Measurements from ENCODE around the gene CNTNAP5.

CNTNAP5 gene

GRCh38 chr2:124162256-124162655, 137.2 kb downstream of the CNTNAP5 start:
- no peaks in the 10 kb centered on the region for H3K36me3 Mint-ChIP-seq
- H3K27ac Mint-ChIP-seq = no peak overlapping the region
- H3K4me3 Mint-ChIP-seq = no peak overlapping the region
- DNase-seq (ENCODE audit: low spot score in 2 of 2) (no peak), ATAC-seq (no peak)
- H3K9me3 Mint-ChIP-seq = peaks cover 14% of the 10 kb centered on the region
- no peaks in the 10 kb centered on the region for H3K4me1 Mint-ChIP-seq

- ATAC-seq = no peak
- no peak for DNase-seq (ENCODE audit: low spot score in 2 of 2)
- Mint-ChIP-seq H3K4me1 (no peaks in the 10 kb centered on the region), H3K27ac (no peak overlapping the region), H3K4me3 (no peak overlapping the region), H3K36me3 (no peaks in the 10 kb centered on the region), H3K9me3 (peaks cover 17% of the 10 kb centered on the region)
Measured at GRCh38 chr2:124163840-124164239, 138.8 kb downstream of the CNTNAP5 start.

DNA sequence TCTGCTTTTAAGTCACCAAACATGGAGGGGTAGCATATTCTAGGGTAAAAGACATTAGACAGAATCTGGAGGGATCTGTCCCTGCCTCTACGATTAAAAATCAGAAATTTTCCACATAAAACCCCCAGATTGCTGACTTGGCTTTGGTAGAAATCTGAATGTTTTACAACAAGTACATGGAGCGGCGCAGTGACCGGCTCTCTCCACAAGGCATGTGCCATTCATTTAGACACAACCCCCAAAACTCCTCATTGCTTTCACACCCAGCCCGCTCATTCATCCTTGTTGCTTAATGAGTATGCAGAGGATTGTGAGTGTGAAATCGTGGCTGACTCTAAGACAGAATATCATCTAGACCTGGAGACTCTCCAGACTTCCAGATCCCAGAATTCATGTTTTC, 140.6 kb downstream of the CNTNAP5 start:
- H3K27ac Mint-ChIP-seq = no peak overlapping the region
- H3K4me1 Mint-ChIP-seq = no peaks in the 10 kb centered on the region
- H3K4me3 Mint-ChIP-seq = no peak overlapping the region
- H3K36me3 Mint-ChIP-seq = no peaks in the 10 kb centered on the region
- ATAC-seq (no peak), DNase-seq (ENCODE audit: low spot score in 2 of 2) (no peak)
- H3K9me3 Mint-ChIP-seq = peaks cover 21% of the 10 kb centered on the region

DNA sequence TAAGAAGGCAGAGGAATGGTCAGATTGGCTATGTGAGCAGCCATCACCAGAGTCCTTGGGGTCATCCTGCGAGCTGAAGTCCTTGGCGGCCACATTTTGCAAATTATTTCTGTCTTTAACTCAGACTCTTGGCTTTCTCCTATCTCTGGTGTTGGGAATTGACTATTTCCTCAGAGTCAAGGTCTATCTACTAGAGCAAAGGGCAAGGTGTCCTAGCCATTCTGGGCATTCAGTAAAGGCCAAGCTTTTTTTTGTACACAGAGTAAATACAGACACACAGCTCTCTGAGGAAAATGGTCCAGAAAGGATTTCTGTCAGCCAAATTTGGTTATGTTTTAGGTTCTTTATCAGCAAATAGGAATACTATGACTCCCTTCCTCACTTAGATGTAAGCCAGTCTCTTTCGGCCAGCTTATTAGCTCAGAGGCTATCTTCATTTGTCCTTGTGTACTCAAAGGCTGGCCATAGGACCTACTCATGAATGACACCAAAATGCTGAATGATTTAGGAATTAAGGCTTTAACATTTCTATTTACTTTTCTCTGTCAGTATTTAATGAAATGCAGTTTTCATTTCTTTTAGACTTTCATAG, 146.5 kb downstream of the CNTNAP5 start:
- no peak overlapping the region for H3K4me3 Mint-ChIP-seq
- no peak overlapping the region for H3K27ac Mint-ChIP-seq
- H3K9me3 Mint-ChIP-seq = peaks cover 22% of the 10 kb centered on the region
- DNase-seq (ENCODE audit: low spot score in 2 of 2) (no peak), ATAC-seq (no peak)
- no peaks in the 10 kb centered on the region for H3K4me1 Mint-ChIP-seq
- no peaks in the 10 kb centered on the region for H3K36me3 Mint-ChIP-seq

DNA sequence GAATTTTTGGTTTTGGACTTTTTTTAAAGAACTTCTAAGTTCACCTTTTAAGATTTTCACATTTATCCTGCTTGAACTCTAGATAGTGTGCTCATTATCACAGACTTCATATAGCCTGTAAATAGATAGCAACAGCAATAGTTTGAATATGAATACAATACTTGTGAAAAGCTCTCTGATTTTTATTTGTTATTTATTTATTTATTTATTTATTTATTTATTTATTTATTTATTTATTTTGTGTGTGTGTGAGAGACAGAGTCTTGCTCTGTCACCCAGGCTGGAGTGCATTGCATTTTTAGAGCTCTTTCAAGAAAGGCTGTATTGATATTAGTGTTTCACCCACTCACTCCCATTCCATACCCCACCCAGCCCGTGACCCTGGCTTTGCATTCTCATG, 153.6 kb downstream of the CNTNAP5 start:
- Mint-ChIP-seq H3K27ac (no peak overlapping the region), H3K36me3 (no peaks in the 10 kb centered on the region), H3K4me1 (no peaks in the 10 kb centered on the region), H3K9me3 (peaks cover 10% of the 10 kb centered on the region), H3K4me3 (no peak overlapping the region)
- DNase-seq (ENCODE audit: low spot score in 2 of 2) (no peak), ATAC-seq (no peak)

DNA sequence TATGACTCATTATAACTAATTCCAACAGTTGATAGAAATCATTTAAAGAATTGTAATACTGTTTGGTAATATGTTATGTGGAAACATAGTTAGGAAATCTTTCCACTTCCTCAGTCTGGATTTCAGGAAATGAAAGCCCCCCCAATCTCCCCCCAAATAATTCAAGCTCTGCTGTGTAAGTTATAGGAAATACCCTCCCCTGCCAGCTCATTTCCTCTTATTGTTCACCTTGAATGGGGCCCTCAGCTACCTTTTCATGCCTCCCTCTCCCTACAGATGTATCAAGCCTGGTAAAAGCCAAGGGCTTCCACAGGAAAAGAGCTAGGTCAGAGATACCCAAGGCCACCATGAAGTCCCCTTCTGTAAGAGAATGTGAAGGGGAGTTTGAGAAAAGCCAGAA, 155.5 kb downstream of the CNTNAP5 start:
- no peaks in the 10 kb centered on the region for H3K36me3 Mint-ChIP-seq
- DNase-seq (ENCODE audit: low spot score in 2 of 2) (no peak), ATAC-seq (no peak)
- no peak overlapping the region for H3K27ac Mint-ChIP-seq
- H3K4me3 Mint-ChIP-seq = no peak overlapping the region
- H3K9me3 Mint-ChIP-seq = peaks cover 10% of the 10 kb centered on the region
- no peaks in the 10 kb centered on the region for H3K4me1 Mint-ChIP-seq

DNA sequence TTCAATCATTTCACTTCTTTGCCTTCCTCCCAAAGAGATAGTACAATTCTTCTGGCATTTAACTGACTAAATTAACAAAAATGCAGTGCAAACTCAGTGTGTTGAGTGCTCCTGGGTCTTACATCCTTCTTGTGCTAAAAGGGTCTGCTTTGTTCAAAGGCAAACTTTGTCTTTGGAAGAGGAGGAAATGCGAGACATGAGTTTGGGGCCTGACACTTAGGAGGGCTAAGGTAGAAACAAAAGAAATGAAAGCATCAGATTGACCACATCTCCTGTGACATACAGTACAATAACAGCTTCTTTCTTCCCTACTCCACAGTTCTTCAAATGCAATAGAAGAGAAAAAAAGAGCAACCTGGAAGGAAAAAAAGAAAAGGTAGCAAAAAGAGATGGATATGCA, 161.7 kb downstream of the CNTNAP5 start:
- no peak overlapping the region for H3K27ac Mint-ChIP-seq

DNA sequence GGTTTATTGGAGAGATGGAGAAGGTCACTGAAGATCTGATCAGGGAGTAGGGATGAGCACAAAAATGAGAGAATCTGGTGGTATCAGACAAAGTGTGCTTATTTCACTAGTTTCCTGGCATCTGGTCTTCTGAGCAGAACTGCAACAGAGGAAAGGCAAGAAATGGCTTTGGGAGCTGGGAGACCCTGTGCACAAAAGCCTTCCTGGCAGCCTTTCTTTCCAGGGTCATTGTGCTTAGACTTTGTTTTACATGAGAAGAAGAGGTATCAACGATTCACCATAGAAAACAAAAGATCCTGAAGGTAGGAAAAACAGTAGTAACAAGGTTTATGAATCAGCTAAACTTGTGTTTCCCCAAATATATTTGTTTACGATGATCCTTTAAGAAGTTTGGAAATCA, 162.9 kb downstream of the CNTNAP5 start:
- Mint-ChIP-seq H3K4me1 (no peaks in the 10 kb centered on the region), H3K36me3 (no peaks in the 10 kb centered on the region), H3K9me3 (peaks cover 16% of the 10 kb centered on the region), H3K4me3 (no peak overlapping the region), H3K27ac (no peak overlapping the region)
- DNase-seq (ENCODE audit: low spot score in 2 of 2) (no peak), ATAC-seq (no peak)

More for the DNA sequence above, 161.7 kb downstream of the CNTNAP5 start:
- ATAC-seq = no peak
- Mint-ChIP-seq H3K36me3 (no peaks in the 10 kb centered on the region), H3K4me1 (no peaks in the 10 kb centered on the region), H3K9me3 (peaks cover 11% of the 10 kb centered on the region), H3K4me3 (no peak overlapping the region)
- DNase-seq (ENCODE audit: low spot score in 2 of 2) = no peak

GRCh38 chr2:124193706-124194105, 168.6 kb downstream of the CNTNAP5 start:
- DNase-seq (ENCODE audit: low spot score in 2 of 2) (no peak), ATAC-seq (no peak)
- H3K4me3 Mint-ChIP-seq = no peak overlapping the region
- H3K27ac Mint-ChIP-seq = no peak overlapping the region
- H3K9me3 Mint-ChIP-seq = peaks cover 10% of the 10 kb centered on the region
- H3K4me1 Mint-ChIP-seq = no peaks in the 10 kb centered on the region
- H3K36me3 Mint-ChIP-seq = no peaks in the 10 kb centered on the region

- Mint-ChIP-seq H3K4me3 (no peak overlapping the region), H3K27ac (no peak overlapping the region)
- no peak for ATAC-seq
Measured at GRCh38 chr2:124201713-124202112, 176.6 kb downstream of the CNTNAP5 start.

GRCh38 chr2:124209441-124209840, 184.4 kb downstream of the CNTNAP5 start:
- Mint-ChIP-seq H3K36me3 (no peaks in the 10 kb centered on the region), H3K4me1 (no peaks in the 10 kb centered on the region), H3K27ac (no peak overlapping the region), H3K9me3 (peaks cover 14% of the 10 kb centered on the region), H3K4me3 (no peak overlapping the region)
- ATAC-seq (no peak), DNase-seq (ENCODE audit: low spot score in 2 of 2) (no peak)

More at GRCh38 chr2:124201713-124202112, 176.6 kb downstream of the CNTNAP5 start:
- no peak for DNase-seq (ENCODE audit: low spot score in 2 of 2)
- Mint-ChIP-seq H3K4me1 (no peaks in the 10 kb centered on the region), H3K9me3 (peaks cover 13% of the 10 kb centered on the region), H3K36me3 (no peaks in the 10 kb centered on the region)

DNA sequence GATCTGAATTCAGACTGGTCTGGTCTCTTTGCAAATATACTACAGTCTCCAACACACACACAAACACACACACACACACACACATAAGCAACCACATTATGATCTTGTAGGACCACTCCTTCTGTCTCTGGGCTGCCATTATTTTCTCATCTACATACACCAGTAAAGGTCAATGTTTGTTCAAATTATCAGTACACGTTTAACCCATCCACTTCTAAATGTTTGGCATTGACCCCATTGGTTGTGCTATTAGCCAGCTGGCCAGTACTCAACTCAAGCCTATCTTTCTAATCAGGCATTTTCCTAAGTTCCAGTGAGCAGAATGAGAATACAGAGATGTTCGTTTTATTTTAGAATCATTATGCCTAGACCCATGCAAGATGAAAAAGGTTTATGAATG, 186.4 kb downstream of the CNTNAP5 start:
- no peaks in the 10 kb centered on the region for H3K4me1 Mint-ChIP-seq
- no peak overlapping the region for H3K27ac Mint-ChIP-seq
- H3K9me3 Mint-ChIP-seq = peaks cover 11% of the 10 kb centered on the region
- H3K36me3 Mint-ChIP-seq = no peaks in the 10 kb centered on the region
- no peak for DNase-seq (ENCODE audit: low spot score in 2 of 2)
- ATAC-seq = no peak
- H3K4me3 Mint-ChIP-seq = no peak overlapping the region

GRCh38 chr2:124213977-124214587, 189.0 kb downstream of the CNTNAP5 start:
- no peak for DNase-seq (ENCODE audit: low spot score in 2 of 2)

DNA sequence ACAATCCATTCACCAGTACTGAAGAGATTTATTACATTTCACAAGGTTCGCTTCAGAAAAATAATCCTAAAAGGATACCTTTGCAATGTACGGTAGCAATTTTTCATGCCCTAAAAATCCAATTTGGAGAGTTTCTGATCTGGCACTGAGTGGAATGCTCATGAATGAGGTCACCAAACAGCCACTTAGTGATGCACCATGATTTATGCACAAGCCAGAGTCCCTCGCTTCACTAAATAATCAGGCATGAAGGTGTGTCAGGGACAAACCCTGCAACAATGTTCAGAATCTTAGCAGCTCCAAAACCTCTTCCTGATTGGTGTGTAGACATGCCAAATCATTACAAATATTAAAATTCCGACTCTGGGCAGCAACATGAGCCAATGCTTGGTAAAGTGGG, 221.1 kb downstream of the CNTNAP5 start:
- DNase-seq (ENCODE audit: low spot score in 2 of 2) = no peak
- Mint-ChIP-seq H3K27ac (no peak overlapping the region), H3K4me3 (no peak overlapping the region), H3K9me3 (peaks cover 14% of the 10 kb centered on the region), H3K4me1 (no peaks in the 10 kb centered on the region), H3K36me3 (no peaks in the 10 kb centered on the region)
- ATAC-seq = no peak

More at GRCh38 chr2:124213977-124214587, 189.0 kb downstream of the CNTNAP5 start:
- no peak for ATAC-seq
- Mint-ChIP-seq H3K4me1 (no peaks in the 10 kb centered on the region), H3K9me3 (peaks cover 18% of the 10 kb centered on the region), H3K27ac (no peak overlapping the region), H3K4me3 (no peak overlapping the region), H3K36me3 (no peaks in the 10 kb centered on the region)

DNA sequence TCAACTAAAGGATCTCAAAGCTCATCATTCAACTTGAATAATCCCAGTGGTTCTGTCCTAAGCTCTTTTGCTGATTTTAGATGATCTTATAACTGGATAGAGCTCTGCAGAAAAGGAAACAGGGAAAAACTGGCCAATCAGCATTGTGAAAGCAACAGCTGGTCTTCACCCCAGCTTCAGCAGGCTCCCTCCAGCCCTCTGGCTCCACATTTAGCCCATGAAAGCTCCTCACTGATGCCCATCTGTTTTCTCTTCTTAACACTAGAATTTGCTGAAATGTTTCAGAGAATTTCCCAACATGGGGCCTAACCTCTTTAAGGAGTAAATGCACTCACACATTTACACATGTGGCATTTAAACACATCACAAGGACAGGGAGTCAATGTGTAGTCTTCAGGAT, 223.3 kb downstream of the CNTNAP5 start:
- Mint-ChIP-seq H3K36me3 (no peaks in the 10 kb centered on the region), H3K4me1 (no peaks in the 10 kb centered on the region), H3K4me3 (no peak overlapping the region), H3K27ac (no peak overlapping the region), H3K9me3 (peaks cover 7% of the 10 kb centered on the region)
- no peak for ATAC-seq
- DNase-seq (ENCODE audit: low spot score in 2 of 2) = no peak

DNA sequence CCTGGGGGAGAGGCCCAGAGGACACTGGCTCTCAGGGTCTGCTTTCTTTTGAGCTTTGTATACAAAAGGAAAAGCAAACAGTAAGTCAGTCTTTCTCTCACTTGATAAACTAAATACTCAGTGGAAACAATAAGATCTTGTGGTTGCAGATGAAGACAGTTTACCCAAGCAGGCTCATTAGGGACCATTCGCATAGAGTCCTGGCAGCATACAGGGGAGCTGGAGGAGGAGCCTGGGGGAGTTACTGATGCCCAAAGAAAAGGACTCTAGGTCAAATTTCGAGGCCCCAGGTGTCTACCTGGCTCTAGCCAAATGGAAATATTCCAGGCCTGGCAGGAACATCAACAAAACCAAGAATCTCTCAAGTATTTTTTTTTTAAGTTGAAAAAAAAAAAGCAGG, 225.3 kb downstream of the CNTNAP5 start:
- ATAC-seq (no peak), DNase-seq (ENCODE audit: low spot score in 2 of 2) (no peak)
- Mint-ChIP-seq H3K36me3 (no peaks in the 10 kb centered on the region), H3K27ac (no peak overlapping the region), H3K4me3 (no peak overlapping the region), H3K9me3 (peaks cover 6% of the 10 kb centered on the region), H3K4me1 (no peaks in the 10 kb centered on the region)

Measured in stimulated activated effector memory CD8-positive, alpha-beta T cell treated with anti-CD3 and anti-CD28 coated beads, Interleukin-12 subunit alpha, Interleukin-12 subunit beta, amount 100 ng/mL, for 72 hours (primary cell).